ENCODE results near the gene SZT2.
"Not testable (repeated sequence)": the region's sequence is repeated elsewhere in the genome, so short reads cannot be mapped to it uniquely, and the experiment has no call there.

DNA sequence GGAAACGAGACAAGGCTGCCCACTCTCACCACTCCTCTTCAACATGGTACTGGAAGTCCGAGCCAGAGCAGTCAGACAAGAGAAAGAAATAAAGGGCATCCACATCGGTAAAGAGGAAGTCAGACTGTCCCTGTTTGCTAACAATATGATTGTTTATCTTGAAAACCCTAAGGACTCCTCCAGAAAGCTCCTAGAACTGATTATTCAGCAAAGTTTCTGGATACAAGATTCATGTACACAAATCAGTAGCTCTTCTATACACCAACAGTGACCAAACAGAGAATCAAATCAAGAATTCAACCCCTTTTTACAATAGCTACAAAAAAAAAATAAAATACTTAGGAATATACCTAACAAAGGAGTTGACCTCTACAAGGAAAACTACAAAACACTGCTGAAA lies 68.7 kb downstream of the SZT2 start:
- TF ChIP-seq, protein P1, sequence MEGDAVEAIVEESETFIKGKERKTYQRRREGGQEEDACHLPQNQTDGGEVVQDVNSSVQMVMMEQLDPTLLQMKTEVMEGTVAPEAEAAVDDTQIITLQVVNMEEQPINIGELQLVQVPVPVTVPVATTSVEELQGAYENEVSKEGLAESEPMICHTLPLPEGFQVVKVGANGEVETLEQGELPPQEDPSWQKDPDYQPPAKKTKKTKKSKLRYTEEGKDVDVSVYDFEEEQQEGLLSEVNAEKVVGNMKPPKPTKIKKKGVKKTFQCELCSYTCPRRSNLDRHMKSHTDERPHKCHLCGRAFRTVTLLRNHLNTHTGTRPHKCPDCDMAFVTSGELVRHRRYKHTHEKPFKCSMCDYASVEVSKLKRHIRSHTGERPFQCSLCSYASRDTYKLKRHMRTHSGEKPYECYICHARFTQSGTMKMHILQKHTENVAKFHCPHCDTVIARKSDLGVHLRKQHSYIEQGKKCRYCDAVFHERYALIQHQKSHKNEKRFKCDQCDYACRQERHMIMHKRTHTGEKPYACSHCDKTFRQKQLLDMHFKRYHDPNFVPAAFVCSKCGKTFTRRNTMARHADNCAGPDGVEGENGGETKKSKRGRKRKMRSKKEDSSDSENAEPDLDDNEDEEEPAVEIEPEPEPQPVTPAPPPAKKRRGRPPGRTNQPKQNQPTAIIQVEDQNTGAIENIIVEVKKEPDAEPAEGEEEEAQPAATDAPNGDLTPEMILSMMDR (IDR thresholded peaks at IDR 0.05; ENCODE audit: poor library complexity), result not testable (repeated sequence)
- not testable (repeated sequence) for TF ChIP-seq EZH2 (IDR thresholded peaks at IDR 0.05; ENCODE audit: borderline replicate concordance); EZH2phosphoT487 (IDR thresholded peaks at IDR 0.05; ENCODE audit: low read depth, severe bottlenecking, unreplicated experiment)
